IMR-90 (cell line): Measurements from ENCODE around the gene OTP. TPM values are rescaled to one million over a fixed set of nuclear protein-coding genes. Genes with fewer than 3 reads are reported as not detected.

Experiments used
- ATAC-seq: fragments of 200-7000 bp; cut with Tn5 transposase; 2 replicates; pipeline ENCODE4 v1.9.1; 2020; ENCODE audit warnings: low read depth, mild to moderate bottlenecking, moderate library complexity
- BruUV-seq: library from RNA; stranded (reverse); fragments of 400-500 nt; replicated peaks from 2 replicates; lab custom pipeline; 2021; lab: Mats Ljungman, UMichigan
- CTCF ChIA-PET: fragments of 300-600 bp; formaldehyde crosslinking; extraction: SDS; loops from one replicate; lab custom pipeline; 2021; ENCODE audit warnings: antibody characterized with exemption; lab: Yijun Ruan, JAX
- POLR2A ChIA-PET: fragments of 300-600 bp; sonication (Branson Sonifier 250); formaldehyde crosslinking; loops from one replicate; lab custom pipeline; 2022; ENCODE audit warnings: antibody characterized with exemption; ENCODE audit not compliant: unreplicated experiment; lab: Charles Lee
- DNase-seq: peaks from one replicate; pipeline ENCODE4 v3.0.0; 2013
- H2AFZ ChIP-seq: replicated peaks from 2 replicates; pipeline ENCODE3; 2013; ENCODE audit warnings: low read length, mild to moderate bottlenecking; ENCODE audit not compliant: poor library complexity
- H2AK5ac ChIP-seq: 2 replicates; pipeline ENCODE4 v1.6.1; 2013; ENCODE audit warnings: low read depth, low read length, inconsistent platforms
- H2AK9ac ChIP-seq: replicated peaks from 2 replicates; pipeline ENCODE3; 2013; ENCODE audit warnings: mild to moderate bottlenecking, low read depth, low read length, moderate library complexity; ENCODE audit not compliant: poor library complexity
- H2BK120ac ChIP-seq: 2 replicates; pipeline ENCODE4 v1.6.1; 2013; ENCODE audit warnings: low read depth, low read length, inconsistent platforms
- H2BK15ac ChIP-seq: 3 replicates; pipeline ENCODE4 v1.6.1; 2013; ENCODE audit warnings: low read depth, low read length, inconsistent platforms
- H2BK20ac ChIP-seq: 2 replicates; pipeline ENCODE4 v1.6.1; 2013; ENCODE audit warnings: low read depth, mild to moderate bottlenecking, inconsistent platforms, low read length, moderate library complexity
- H2BK5ac ChIP-seq: 2 replicates; pipeline ENCODE4 v1.6.1; 2013; ENCODE audit warnings: mild to moderate bottlenecking, low read depth, low read length, inconsistent platforms; ENCODE audit not compliant: poor library complexity, severe bottlenecking
- H3K14ac ChIP-seq: replicated peaks from 2 replicates; pipeline ENCODE4 v1.6.1; 2013; ENCODE audit warnings: low read depth, low read length, inconsistent platforms
- H3K18ac ChIP-seq: 2 replicates; pipeline ENCODE4 v1.6.1; 2013; ENCODE audit warnings: low read depth, low read length, control low read depth
- H3K23ac ChIP-seq: 2 replicates; pipeline ENCODE4 v1.6.1; 2013; ENCODE audit warnings: low read depth, low read length, inconsistent platforms
- H3K27ac ChIP-seq: 2 replicates; pipeline ENCODE4 v1.5.1; 2013; ENCODE audit warnings: mild to moderate bottlenecking, control low read depth, low read length; ENCODE audit not compliant: insufficient read depth
- H3K27me3 ChIP-seq: 2 replicates; pipeline ENCODE4 v1.6.1; 2013; ENCODE audit warnings: low read length; ENCODE audit not compliant: control insufficient read depth, insufficient read depth
- H3K36me3 ChIP-seq: 2 replicates; pipeline ENCODE4 v1.6.1; 2013; ENCODE audit warnings: low read length, mixed read lengths; ENCODE audit not compliant: control insufficient read depth, insufficient read depth
- H3K4ac ChIP-seq: 2 replicates; pipeline ENCODE4 v1.6.1; 2013; ENCODE audit warnings: low read depth, low read length, inconsistent platforms
- H3K4me1 ChIP-seq: 2 replicates; pipeline ENCODE4 v1.6.1; 2013; ENCODE audit warnings: low read length, mixed read lengths; ENCODE audit not compliant: control insufficient read depth, insufficient read depth
- H3K4me2 ChIP-seq: 2 replicates; pipeline ENCODE4 v1.6.1; 2013; ENCODE audit warnings: low read depth, mild to moderate bottlenecking, control low read depth, low read length, moderate library complexity
- H3K4me3 ChIP-seq: 2 replicates; pipeline ENCODE4 v1.5.1; 2013; ENCODE audit warnings: low read depth, mild to moderate bottlenecking, control low read depth, low read length, moderate library complexity; ENCODE audit not compliant: insufficient read depth
- H3K56ac ChIP-seq: 2 replicates; pipeline ENCODE4 v1.6.1; 2013; ENCODE audit warnings: low read length, inconsistent platforms; ENCODE audit not compliant: insufficient read depth; ENCODE audit errors: extremely low read depth
- H3K79me1 ChIP-seq, 2 experiments: 2 replicates each; pipeline ENCODE4 v1.6.1; 2013; ENCODE audit warnings: low read length in 2 of 2, inconsistent platforms in 1 of 2, low read depth in 1 of 2
- H3K9ac ChIP-seq: 2 replicates; pipeline ENCODE4 v1.6.1; 2013; ENCODE audit warnings: low read depth, low read length, control low read depth
- H3K9me1 ChIP-seq: 2 replicates; pipeline ENCODE4 v1.6.1; 2013; ENCODE audit warnings: low read length, inconsistent platforms; ENCODE audit not compliant: insufficient read depth
- H3K9me3 ChIP-seq: 2 replicates; pipeline ENCODE4 v1.6.1; 2013; ENCODE audit warnings: low read length; ENCODE audit not compliant: control insufficient read depth, insufficient read depth
- H4K20me1 ChIP-seq: 2 replicates; pipeline ENCODE4 v1.6.1; 2013; ENCODE audit warnings: low read length, inconsistent platforms; ENCODE audit not compliant: insufficient read depth
- H4K5ac ChIP-seq: 2 replicates; pipeline ENCODE4 v1.6.1; 2013; ENCODE audit warnings: mild to moderate bottlenecking, low read depth, low read length, control low read depth
- H4K8ac ChIP-seq, 2 experiments: 2 replicates each; pipeline ENCODE4 v1.6.1; 2013; ENCODE audit warnings: low read depth in 2 of 2, low read length in 2 of 2, control low read depth in 1 of 2, inconsistent platforms in 1 of 2
- H4K91ac ChIP-seq: 2 replicates; pipeline ENCODE4 v1.6.1; 2013; ENCODE audit warnings: low read depth, low read length, inconsistent platforms; ENCODE audit not compliant: insufficient read depth
- CEBPB ChIP-seq: IDR thresholded peaks from 2 replicates; pipeline ENCODE4 v1.6.1; 2012; ENCODE audit warnings: low read depth, low read length, improper control_type of control experiment
- MAZ ChIP-seq: IDR thresholded peaks from 2 replicates; pipeline ENCODE4 v1.6.1; 2012; ENCODE audit warnings: low read depth, mild to moderate bottlenecking, low read length, improper control_type of control experiment, moderate library complexity, borderline replicate concordance
- NFE2L2 ChIP-seq: fragments of 150-350 bp; IDR thresholded peaks from 2 replicates; pipeline ENCODE4 v1.6.1; 2016; ENCODE audit warnings: low read depth, mild to moderate bottlenecking, low read length
- SMC3 ChIP-seq: fragments of 150-350 bp; IDR thresholded peaks from 2 replicates; pipeline ENCODE4 v1.6.1; 2016; ENCODE audit warnings: low read depth, mild to moderate bottlenecking, antibody characterized with exemption, low read length, moderate library complexity
- WGBS, 2 experiments: methylation state at CpG; one replicate each; pipeline versions ENCODE4 v1.1.5 to v1.1.7; 2013; ENCODE audit warnings: missing lambda C conversion rate in 2 of 2; ENCODE audit not compliant: insufficient read length in 1 of 2; ENCODE audit errors: extremely low coverage in 2 of 2; 5-methylcytosine and 5-hydroxymethylcytosine counted together
- dilution Hi-C: fragments of 300-500 bp; cut with HindIII; formaldehyde crosslinking; loops from one replicate; pipeline ENCODE4 v1.14.3; 2018; ENCODE audit warnings: low sequenced_read_pairs; ENCODE audit not compliant: unreplicated experiment
- in situ Hi-C: fragments of 300-500 bp; cut with MboI; formaldehyde crosslinking; loops from 3 replicates; pipeline ENCODE4 v1.14.3; 2019; ENCODE audit warnings: low sequenced_read_pairs, inconsistent platforms, mixed read lengths
- intact Hi-C: fragments of 100-400 bp; cut with micrococcal nuclease; formaldehyde crosslinking; loops from 2 replicates; pipeline ENCODE4 v1.10.0; 2022
- polyA plus RNA-seq, 3 experiments: library from polyadenylated mRNA; depleted of rRNA; stranded (reverse); fragments of >200 nt; gene quantifications; 2 replicates each; pipeline ENCODE4 v1.2.3, GENCODE V29; 2012; ENCODE audit warnings: low replicate concordance in 1 of 3
- total RNA-seq: library from RNA; depleted of rRNA; stranded (reverse); fragments of >200 nt; gene quantifications from 2 replicates; pipeline ENCODE4 v1.2.3, GENCODE V29; 2012

The OTP gene
- total and polyA plus RNA-seq, 2 of the 4 experiments (the other 2 are of a cell fraction) = not detected

- Histone ChIP-seq H3K4ac (no peak overlapping the region), H2BK15ac (no peak overlapping the region), H4K91ac (no peak overlapping the region), H3K4me3 (no peak overlapping the region), H3K27ac (no peak overlapping the region), H2AK9ac (no peak overlapping the region), H3K9me3 (no peaks in the 10 kb centered on the region), H2BK5ac (no peak overlapping the region), H3K4me2 (no peak overlapping the region), H3K9ac (no peak overlapping the region), H2BK120ac (no peak overlapping the region), H3K79me1 (no peaks in the 10 kb centered on the region), H3K27me3 (peaks cover 44% of the 10 kb centered on the region), H4K5ac (no peak overlapping the region), H3K56ac (no peak overlapping the region), H2BK20ac (no peak overlapping the region), H2AFZ (no peak overlapping the region), H2AK5ac (no peak overlapping the region), H3K9me1 (no peaks in the 10 kb centered on the region), H4K20me1 (no peaks in the 10 kb centered on the region), H3K23ac (no peak overlapping the region), H3K18ac (no peak overlapping the region), H3K36me3 (no peaks in the 10 kb centered on the region), H4K8ac (no peak overlapping the region), H3K14ac (no peak overlapping the region), H3K4me1 (no peaks in the 10 kb centered on the region)
- no TSS peak for BruUV-seq
- dilution Hi-C loops (no loop called here), intact Hi-C loops (no loop called here), in situ Hi-C loops (no loop called here)
- ChIA-PET CTCF (no interaction called here), POLR2A (no interaction called here)
- no CpG with 5 or more reads among the region's 1 CpG for WGBS, 2 experiments
- no peak for ATAC-seq
- TF ChIP-seq NFE2L2 = no peak
- TF ChIP-seq MAZ = no peak
- TF ChIP-seq CEBPB = no peak
- no peak for TF ChIP-seq SMC3
- DNase-seq = no peak
Observed at GRCh38 chr5:77669677-77670076, 31.2 kb upstream of the OTP start.
